Renal cortical epithelial cell (primary cell): ENCODE results near the gene C12orf75. TPM values are rescaled to one million over a fixed set of nuclear protein-coding genes. Genes with fewer than 3 reads are reported as not detected.
A peak's percentile ranks its signal among the peaks of the same experiment; 100 is the strongest.
"Not testable (repeated sequence)": the region's sequence is repeated elsewhere in the genome, so short reads cannot be mapped to it uniquely, and the experiment has no call there.

Experiments used
- DNase-seq: peaks from one replicate; pipeline ENCODE4 v3.0.0-alpha.2; 2011; ENCODE audit warnings: low read depth
- total RNA-seq: library from RNA; depleted of rRNA; stranded (reverse); fragments of >200 nt; gene quantifications from 2 replicates; pipeline ENCODE4 v1.2.3, GENCODE V29; 2014

Gene C12orf75
- total RNA-seq, 1 donor from 2014 or later = 468 TPM

DNA sequence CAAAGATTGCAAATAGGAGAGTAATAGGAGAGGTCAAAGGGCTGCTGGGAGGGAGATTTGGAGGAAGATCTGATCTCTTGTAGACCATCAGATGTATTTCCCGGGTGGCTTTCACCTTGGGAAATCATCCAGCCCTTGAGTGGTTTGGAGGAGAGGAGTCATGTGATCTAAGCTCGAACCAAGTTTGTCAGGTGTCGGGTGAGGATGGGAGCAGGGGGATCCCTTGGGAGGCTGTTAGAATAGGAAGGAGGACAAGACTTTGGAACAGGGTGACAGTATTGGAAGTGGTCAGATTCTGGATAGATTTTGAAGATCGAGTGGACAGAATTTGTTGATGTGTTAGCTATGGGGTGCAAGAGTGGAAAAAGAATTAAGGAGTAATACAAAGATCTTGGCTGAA, 46.6 kb downstream of the C12orf75 start:
- DNase-seq = no peak

GRCh38 chr12:105378911-105379310, 48.4 kb downstream of the C12orf75 start:
- peak; percentile 31 for DNase-seq

DNA sequence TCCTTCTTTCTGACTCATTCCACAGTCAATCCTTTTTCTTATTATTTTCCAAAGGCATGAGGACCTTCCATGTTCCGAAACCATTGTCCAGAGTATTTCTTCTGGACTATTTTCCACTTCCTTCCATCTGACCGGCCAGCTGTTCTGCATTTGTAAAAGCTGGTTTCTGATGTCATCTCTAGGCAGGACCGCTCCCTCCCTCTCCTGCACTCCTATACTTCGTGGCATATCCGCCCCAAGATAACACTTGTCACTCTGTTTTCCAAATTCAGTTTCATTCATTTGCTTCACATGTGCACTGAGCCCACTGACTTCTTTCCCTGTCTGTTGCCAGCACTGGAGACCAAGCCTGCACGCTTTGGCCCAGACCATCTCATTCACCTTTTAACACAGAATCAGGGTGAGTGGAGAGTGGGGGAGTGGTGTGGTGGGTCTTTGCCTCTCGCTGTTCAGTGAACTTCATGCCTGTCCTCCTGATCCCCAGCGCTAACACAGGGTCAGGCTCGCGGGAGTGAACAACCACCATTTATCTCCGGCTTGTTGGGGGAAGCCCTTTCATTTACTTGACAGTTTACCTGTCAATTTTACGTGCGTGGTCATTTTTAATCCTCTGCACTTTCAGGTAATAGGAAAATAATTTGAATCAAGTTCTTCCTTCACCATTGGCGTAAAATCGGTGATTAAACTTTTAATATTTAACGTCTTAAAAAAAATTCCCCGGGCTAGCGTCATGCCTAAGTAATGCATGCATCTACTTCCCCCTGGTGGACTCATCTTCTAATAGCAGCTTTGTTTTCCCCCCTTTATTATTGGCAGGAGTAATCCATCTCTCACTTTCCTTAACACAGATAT, 52.5 kb downstream of the C12orf75 start:
- peak; percentile 75 for DNase-seq

GRCh38 chr12:105384220-105384619, 53.7 kb downstream of the C12orf75 start:
- DNase-seq = no peak

DNA sequence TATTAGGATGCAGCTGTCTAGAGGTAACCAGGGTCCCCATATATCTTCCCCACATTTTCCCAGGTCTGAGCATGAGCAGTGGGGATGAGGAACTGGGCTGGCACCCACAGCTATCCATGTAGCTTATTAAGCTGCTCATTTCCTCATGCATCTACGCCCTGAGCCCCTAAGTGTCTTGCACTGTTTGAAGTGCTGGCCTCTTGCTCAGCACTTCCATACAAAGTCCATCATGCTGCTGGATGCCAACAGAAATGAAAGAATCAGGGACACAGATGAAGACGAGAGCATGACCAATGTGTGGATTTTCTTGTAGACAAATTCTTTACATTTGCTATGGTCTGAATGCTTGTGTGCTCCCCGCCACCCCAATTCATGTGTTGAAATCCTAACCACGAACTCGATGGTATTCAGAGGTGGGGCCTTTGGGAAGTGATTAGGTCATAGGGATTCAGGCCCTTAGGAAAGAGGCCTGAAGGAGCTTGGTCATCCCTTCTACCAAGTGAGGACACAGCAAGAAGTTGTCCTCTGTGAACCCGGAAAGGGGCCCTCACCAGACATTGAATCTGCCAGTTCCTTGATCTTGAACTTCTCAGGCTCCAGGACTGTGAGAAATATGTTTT, 54.5 kb downstream of the C12orf75 start:
- DNase-seq = peak; percentile 21

DNA sequence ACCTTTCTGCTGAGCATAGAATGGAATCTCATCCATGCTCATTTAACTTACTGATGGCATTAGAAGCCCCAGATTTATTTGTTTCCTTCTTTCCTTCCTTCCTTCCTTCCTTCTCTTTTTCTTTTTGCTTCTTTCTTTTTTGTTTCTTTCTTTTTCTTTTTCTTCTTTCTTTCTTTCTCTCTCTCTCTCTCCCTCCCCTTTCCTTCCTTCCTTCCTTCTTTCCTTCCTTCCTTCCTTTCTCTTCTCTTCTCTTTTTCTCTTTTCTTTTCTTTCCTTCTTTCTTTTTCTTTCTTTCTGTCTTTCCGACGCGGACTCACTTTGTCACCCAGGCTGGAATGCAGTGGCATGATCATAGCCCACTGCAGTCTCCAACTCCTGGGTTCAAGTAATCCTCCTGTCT, 55.9 kb downstream of the C12orf75 start:
- no peak for DNase-seq

- DNase-seq = no peak
Observed at GRCh38 chr12:105391231-105391630, 60.7 kb downstream of the C12orf75 start.

- no peak for DNase-seq
Observed at GRCh38 chr12:105393587-105393986, 63.1 kb downstream of the C12orf75 start.

- no peak for DNase-seq
Observed at GRCh38 chr12:105396024-105396423, 65.5 kb downstream of the C12orf75 start.

DNA sequence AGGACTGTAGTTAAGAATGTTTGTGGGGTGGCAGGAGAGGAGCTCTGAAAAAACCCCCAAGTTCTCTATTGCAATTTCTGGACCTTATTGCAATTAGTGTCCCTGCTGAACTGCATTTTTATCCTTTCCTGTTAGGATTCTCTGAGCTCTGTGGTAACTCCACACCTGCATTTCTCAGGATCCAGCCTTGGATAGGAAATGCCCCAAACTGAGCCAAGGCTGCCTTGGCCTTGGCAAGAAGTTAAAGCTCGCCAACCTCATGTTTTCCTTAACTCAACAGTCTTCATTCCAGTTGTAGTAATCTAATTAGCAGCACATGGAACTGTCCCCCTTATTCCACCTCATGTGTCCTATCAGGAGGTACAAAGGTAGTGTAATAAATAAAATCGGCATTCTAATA, 66.5 kb downstream of the C12orf75 start:
- DNase-seq = no peak

GRCh38 chr12:105398930-105399329, 68.4 kb downstream of the C12orf75 start:
- no peak for DNase-seq

DNA sequence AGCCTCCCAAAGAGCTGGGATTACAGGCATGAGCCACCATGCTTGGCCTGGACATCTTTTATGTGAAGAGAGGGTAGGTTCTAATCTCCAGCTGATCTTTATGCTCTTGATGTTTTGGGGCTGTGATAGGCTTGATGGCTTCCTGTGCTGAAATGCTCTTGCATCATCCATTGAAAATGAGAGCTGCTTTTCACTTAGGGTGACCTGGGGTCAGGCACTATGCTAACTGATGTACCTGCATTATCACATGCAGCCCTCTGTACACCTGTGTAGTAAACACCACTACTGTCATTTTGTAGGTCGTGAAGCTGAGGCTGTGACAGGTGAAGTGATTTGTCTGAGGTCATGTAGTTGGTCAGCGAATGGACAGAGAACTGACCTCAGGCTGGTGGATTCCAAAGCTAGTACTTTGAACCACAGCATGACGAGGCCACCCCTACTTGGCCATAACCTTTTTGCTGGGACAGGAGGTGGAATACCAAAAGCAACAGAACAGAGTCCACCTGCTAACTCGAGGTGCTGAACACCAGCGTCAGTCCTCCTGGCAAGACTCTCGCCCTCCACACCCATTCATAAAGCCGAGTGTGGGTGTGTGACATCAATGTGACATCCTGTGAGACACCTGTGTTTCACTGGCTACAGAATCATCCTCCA, 69.1 kb downstream of the C12orf75 start:
- no peak for DNase-seq

GRCh38 chr12:105400227-105400626, 69.7 kb downstream of the C12orf75 start:
- DNase-seq = no peak

- no peak for DNase-seq
Observed at GRCh38 chr12:105401198-105401597, 70.7 kb downstream of the C12orf75 start.

DNA sequence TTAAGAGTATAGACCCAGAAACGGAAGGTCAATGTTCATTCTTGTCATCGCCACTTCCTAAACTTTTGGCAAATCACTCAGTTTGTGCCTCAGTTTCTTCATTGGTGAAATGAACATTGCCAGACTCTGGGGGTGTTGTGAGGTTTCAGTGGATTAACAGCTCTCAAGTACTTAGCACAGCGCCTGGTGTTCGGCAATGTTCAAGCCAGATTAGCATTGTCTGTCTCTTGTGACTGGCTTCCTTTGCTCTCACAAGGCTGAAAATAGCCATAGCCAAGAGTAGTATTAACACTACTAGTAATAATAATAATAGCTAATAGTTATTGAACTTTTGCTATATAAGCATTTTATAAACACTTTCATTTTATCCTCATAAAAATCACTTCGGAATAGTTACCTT, 71.9 kb downstream of the C12orf75 start:
- no peak for DNase-seq

GRCh38 chr12:105403095-105403494, 72.6 kb downstream of the C12orf75 start:
- no peak for DNase-seq

GRCh38 chr12:105404134-105404533, 73.6 kb downstream of the C12orf75 start:
- DNase-seq = not testable (repeated sequence)

GRCh38 chr12:105406497-105406896, 76.0 kb downstream of the C12orf75 start:
- no peak for DNase-seq

- no peak for DNase-seq
Observed at GRCh38 chr12:105409279-105409678, 78.8 kb downstream of the C12orf75 start.

DNA sequence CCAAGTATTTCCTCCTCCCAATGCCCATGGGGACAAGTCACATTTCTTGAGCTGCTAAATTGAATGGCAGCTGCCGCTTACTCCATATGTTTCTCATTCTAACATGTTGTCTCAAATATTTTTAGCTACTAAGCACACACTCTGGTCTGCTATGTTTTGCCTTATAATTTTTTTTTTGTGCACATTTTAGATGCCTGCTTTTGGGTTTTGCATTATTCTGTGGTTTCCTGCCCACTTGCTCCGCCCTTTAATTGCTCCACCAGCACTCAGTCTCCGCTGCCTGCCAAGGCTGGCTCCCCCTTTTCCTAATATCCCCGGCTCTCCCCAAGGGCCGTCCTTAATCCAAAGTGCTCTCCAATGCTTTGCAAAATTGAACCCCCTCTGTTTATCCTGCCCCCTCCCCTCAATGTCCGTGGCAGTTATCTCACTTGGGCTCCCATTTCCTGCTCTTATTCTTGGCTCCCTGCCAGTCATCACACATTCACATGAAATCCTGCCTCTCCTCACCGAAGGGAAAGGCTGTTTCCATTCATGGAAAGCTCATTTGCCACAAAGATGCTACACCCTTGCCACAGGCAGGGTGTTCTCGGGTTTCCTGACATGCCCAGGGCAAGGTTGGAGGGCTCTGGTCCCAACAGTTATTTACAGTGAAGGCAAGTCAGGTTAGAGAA, 79.4 kb downstream of the C12orf75 start:
- no peak for DNase-seq

DNA sequence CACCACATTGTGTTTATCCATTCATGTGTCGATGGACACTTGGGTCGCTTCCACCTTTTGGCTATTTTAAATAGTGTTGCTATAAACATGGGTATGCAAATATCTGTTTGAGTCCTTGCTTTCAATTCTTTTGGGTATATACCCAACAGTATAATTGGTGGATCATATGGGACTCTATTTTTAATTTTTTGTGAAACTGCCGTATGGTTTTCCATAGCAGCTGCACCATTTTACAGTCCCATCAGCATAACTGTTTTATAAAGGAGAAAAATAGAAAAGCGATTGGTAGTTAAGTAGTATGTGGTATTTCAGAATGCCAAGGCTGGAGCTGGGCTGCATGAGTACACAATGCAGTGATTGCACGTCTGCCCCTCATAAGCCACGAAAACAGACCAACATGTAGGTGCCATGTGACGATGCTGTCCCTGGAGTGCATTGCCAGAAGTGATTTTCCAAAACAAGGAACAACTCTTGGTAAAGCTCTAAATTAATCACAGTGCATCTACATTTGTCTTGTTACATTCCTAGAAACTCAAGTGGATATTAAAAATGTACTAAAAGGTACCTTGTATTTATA, 83.5 kb downstream of the C12orf75 start:
- no peak for DNase-seq

- no peak for DNase-seq
Observed at GRCh38 chr12:105417732-105418131, 87.2 kb downstream of the C12orf75 start.
